ENCODE data around the gene KITLG.
A peak's percentile ranks its signal among the peaks of the same experiment; 100 is the strongest.

Gene KITLG

DNA sequence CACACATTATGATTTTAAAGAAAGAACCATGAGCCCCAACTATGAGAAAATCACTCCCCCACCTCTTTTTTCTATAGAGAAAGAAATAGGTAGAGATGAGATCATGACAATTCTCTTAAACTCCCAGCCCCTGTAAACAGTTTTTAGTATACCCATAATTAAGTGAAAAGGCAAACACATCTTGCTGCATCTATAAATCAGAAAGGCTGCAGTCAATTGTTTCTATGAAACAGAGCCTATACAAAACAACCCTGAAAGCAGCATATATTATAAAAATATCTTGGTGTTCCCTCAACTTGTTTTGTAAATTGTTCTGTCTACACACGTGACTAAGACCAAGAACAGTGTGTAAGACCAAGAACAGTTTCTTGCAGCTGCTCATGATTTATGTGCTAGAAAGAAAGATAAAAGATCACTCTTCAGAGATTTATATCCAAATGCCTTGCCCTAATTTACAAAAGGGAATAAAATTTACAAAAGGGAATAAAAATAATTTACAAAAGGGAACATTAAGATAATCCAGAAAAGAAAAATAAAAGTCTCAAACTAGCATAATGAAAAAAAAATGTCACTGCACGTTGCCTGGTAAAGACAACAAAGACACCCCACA is 4.8 kb downstream of the KITLG start:
- Histone ChIP-seq H3K27ac (peak overlapping the region in 1 of 2 donors; percentile 36), H3K4me3 (no peak overlapping the region), H3K4me1 (peaks cover 0 to 30% (median 7%) of the 10 kb centered on the region in 4 donors), H3K27me3 (no peaks in the 10 kb centered on the region), H3K9me3 (no peaks in the 10 kb centered on the region), H3K36me3 (no peaks in the 10 kb centered on the region)
- intact Hi-C loops (cut with DNase I; ENCODE audit: low total_unique reads), result no loop called here
- TF ChIP-seq, protein P1, sequence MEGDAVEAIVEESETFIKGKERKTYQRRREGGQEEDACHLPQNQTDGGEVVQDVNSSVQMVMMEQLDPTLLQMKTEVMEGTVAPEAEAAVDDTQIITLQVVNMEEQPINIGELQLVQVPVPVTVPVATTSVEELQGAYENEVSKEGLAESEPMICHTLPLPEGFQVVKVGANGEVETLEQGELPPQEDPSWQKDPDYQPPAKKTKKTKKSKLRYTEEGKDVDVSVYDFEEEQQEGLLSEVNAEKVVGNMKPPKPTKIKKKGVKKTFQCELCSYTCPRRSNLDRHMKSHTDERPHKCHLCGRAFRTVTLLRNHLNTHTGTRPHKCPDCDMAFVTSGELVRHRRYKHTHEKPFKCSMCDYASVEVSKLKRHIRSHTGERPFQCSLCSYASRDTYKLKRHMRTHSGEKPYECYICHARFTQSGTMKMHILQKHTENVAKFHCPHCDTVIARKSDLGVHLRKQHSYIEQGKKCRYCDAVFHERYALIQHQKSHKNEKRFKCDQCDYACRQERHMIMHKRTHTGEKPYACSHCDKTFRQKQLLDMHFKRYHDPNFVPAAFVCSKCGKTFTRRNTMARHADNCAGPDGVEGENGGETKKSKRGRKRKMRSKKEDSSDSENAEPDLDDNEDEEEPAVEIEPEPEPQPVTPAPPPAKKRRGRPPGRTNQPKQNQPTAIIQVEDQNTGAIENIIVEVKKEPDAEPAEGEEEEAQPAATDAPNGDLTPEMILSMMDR (IDR thresholded peaks at IDR 0.05), result no peak
- no peak for DNase-seq

DNA sequence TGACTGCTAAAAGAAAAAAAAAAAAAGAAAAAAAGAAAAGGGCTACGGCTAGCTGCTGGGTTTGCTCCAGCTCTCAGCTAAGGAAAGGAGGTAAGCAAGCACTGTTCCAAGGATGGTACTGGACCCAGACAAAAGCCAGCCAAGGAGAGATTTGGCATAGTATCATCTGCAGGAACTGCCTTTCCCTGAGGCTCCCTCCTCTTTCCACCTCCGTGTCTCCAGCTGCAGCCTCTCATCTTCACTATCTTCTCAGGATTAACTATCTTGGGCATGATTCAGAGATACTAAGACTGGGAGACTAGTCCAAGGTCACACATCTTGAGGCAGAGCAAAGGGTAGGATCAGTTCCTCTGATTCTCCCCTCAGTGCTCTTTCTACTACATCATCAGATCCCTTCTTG is 6.0 kb downstream of the KITLG start:
- no peaks in the 10 kb centered on the region for H3K27me3 ChIP-seq
- peak overlapping the region in 1 of 2 donors; percentile 36 for H3K27ac ChIP-seq
- no peaks in the 10 kb centered on the region for H3K9me3 ChIP-seq
- peaks cover 0 to 26% (median 7%) of the 10 kb centered on the region in 4 donors for H3K4me1 ChIP-seq
- H3K4me3 ChIP-seq, result no peak overlapping the region
- TF ChIP-seq, protein P1 (IDR thresholded peaks at IDR 0.05), result no peak
- no peak for DNase-seq
- H3K36me3 ChIP-seq, result no peaks in the 10 kb centered on the region
- intact Hi-C loops (cut with DNase I; ENCODE audit: low total_unique reads), result no loop called here

DNA sequence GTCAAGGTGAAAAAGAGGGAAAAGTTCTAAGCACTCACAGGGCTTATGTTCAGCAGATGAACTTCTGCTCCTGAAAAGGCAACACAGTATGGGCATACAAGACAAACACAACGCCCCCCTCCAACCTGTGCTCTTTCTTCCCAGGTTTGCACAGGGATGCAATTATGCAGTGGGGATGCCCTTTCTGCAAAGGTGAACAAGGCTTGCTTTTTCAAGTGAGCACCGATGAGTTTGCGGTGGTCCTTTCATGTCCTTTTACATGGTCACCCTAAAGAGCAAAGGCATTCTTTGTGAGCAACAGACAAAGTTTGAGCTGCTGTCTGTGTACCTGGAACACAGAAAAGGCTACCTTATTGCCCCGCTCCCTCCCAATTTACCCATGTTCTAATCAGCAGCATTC is 6.7 kb downstream of the KITLG start:
- Histone ChIP-seq H3K27ac (peak overlapping the region in 1 of 2 donors; percentile 24), H3K9me3 (no peaks in the 10 kb centered on the region), H3K36me3 (no peaks in the 10 kb centered on the region), H3K27me3 (no peaks in the 10 kb centered on the region), H3K4me1 (peaks cover 0 to 19% (median 4%) of the 10 kb centered on the region in 4 donors), H3K4me3 (no peak overlapping the region)
- intact Hi-C loops (cut with DNase I; ENCODE audit: low total_unique reads), result no loop called here
- TF ChIP-seq, protein P1 (IDR thresholded peaks at IDR 0.05), result no peak
- no peak for DNase-seq

DNA sequence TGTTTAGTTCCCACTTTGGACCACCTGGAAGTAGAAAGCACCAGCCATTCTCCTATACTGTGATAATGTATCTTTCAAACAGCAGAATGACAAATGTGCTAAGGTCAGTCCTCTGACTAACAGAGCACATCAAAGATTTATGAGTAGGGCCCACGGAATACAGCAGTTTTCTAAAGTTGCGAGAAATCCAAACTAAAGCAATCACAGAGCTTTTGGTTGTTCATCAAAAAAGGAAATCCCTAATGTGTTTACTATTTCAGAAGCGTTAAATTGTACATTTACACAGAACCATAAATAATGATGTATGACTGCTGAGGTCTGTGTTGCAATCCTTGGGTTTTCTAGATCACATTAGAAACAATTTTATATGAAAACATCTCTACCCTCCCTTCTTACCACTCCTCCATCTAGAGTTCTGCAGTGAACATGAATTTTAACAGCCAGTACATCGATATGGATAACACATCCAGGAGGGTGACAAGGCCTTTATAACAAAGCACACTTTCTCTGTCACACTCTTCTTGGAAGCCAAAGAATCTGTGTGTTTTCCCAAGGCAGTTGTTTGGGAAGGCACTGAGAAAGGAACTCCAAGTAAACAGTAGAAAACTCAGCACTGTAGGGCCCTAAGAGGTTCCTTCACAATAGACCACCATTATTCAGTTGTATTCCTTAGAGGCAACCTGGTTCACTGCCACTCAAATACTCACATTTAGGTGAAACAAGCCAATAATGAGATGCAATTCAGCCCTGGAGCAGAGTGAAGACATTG is 7.3 kb downstream of the KITLG start:
- no peaks in the 10 kb centered on the region for H3K27me3 ChIP-seq
- no peak for DNase-seq
- H3K27ac ChIP-seq, result peak overlapping the region in 1 of 2 donors; percentile 24
- H3K4me1 ChIP-seq, result peaks cover 0 to 15% (median 4%) of the 10 kb centered on the region in 4 donors
- TF ChIP-seq, protein P1 (IDR thresholded peaks at IDR 0.05), result no peak
- intact Hi-C loops (cut with DNase I; ENCODE audit: low total_unique reads), result no loop called here
- no peaks in the 10 kb centered on the region for H3K9me3 ChIP-seq
- H3K4me3 ChIP-seq, result no peak overlapping the region
- H3K36me3 ChIP-seq, result no peaks in the 10 kb centered on the region

DNA sequence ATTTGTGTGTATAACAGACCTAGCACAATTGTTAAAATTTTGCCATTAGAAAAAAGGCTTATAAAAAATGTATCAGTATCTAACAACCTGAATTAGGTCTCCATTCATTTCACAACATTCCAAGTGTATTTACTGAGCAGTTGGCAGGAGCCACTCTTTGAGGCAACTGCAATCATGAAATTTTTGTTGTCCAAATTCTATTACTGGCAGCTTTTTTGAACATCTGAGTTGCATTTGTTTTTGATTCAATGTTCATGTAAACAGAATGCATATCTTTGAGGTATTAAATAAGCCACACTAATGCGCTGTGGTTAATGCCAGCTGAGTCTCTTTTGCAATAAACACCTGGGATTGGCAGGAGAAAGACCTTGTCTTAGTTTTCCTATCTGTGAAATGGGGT is 8.7 kb downstream of the KITLG start:
- TF ChIP-seq, protein P1 (IDR thresholded peaks at IDR 0.05), result no peak
- no peak for DNase-seq
- Histone ChIP-seq H3K36me3 (no peaks in the 10 kb centered on the region), H3K9me3 (no peaks in the 10 kb centered on the region), H3K27me3 (no peaks in the 10 kb centered on the region), H3K4me1 (peaks cover 0 to 15% (median 4%) of the 10 kb centered on the region in 4 donors), H3K4me3 (no peak overlapping the region), H3K27ac (no peak overlapping the region)
- intact Hi-C loops (cut with DNase I; ENCODE audit: low total_unique reads), result no loop called here
